Posterior vena cava (tissue), 2 donors: ENCODE data around the gene MTMR2. TPM values are rescaled to one million over a fixed set of nuclear protein-coding genes. Genes with fewer than 3 reads are reported as not detected.
A peak's percentile ranks its signal among the peaks of the same experiment; 100 is the strongest.
"Not testable (repeated sequence)": the region's sequence is repeated elsewhere in the genome, so short reads cannot be mapped to it uniquely, and the experiment has no call there.

ENCODE experiments used
- DNase-seq: peaks from one replicate; pipeline ENCODE4 v3.0.0-alpha.2; 2020; ENCODE audit warnings: low spot score
- intact Hi-C, 2 donors: fragments of 100-400 bp; cut with DNase I; formaldehyde crosslinking; loops; one replicate each; pipeline versions ENCODE4 v1.14.1 to v1.14.2; 2022 to 2023
- total RNA-seq, 2 donors: library from RNA; stranded (reverse); fragmentation: NEBNext Ultra II Directional; extraction: Animal tissue kit (Norgen Biotek cat#: 25700); gene quantifications; one replicate each; pipeline ENCODE4 v1.2.1, GENCODE V29; 2021
- donor health status: DM: yes; HTN: yes; CAD: no.
- donor health status: DM: yes; HTN: yes; CAD: no.

MTMR2 gene
- total RNA-seq, 2 donors from 2014 or later, result 38.0 to 59.8 TPM

DNA sequence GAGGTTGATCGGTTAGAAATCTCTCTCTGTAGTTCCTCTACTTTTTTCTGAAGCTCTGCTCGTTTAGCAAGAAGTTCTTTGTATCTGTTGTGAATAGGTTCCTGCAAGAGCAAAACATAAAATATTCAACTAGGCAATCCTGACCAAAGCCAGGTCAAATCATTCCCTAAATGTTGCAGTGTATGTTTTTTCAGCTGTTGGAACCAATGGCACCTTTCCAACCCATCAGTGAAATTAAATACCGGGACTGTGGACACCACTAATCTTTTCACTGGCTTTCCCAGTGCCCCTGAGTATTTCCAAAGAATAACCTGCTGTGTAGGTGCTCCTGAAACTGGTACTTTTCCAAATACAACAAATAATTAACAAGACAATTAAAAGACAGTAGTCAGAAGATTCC is 88.6 kb downstream of the MTMR2 start:
- no peak for DNase-seq
- intact Hi-C loops, result loop anchor here in 1 of 2 donors (10.0 kb wide), 1 partner anchor 559 kb away; the partner anchor contains the start of gene JRKL

DNA sequence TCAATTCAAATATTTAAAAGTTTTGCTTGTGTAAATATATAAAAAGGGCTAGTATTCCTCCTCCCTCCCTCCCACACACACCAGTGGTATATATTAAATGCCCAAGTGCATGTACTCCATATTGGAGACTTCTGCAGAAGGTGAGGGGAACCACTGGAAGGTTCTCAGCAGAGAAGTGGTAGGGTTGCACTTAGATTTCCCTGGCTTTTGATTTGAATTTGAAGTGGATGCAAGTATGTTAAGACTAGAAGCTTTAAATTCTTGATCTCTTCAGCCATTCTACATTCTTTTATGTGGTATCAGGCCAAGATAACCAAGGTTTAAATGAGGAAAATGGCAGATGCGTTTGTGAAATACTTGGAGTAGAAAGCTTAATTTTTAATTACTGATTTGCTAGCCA is 90.5 kb downstream of the MTMR2 start:
- intact Hi-C loops, result loop anchor here in 1 of 2 donors (10.0 kb wide), 1 partner anchor 561 kb away; the partner anchor contains the start of gene JRKL
- DNase-seq, result no peak

DNA sequence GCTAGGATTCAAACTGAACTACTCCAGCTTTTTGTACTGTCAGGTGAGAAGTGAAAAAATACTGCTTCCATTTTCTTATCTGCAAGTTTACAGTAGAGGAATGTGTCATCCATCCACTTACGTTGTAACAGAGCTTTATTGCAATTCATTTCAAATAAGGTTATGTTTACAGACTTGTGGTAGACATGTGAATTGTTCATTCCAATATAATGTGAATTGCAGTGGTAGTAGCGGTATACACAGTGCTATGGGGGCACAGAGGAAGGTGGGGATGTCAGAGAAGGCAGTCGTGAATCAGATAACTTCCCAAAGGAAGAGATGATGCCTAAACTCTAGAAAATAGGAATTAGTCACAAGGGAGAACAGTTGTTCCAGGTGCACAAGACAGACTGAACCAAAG is 91.1 kb downstream of the MTMR2 start:
- intact Hi-C loops, result loop anchor here in 1 of 2 donors (10.0 kb wide), 1 partner anchor 562 kb away; the partner anchor contains the start of gene JRKL
- no peak for DNase-seq

DNA sequence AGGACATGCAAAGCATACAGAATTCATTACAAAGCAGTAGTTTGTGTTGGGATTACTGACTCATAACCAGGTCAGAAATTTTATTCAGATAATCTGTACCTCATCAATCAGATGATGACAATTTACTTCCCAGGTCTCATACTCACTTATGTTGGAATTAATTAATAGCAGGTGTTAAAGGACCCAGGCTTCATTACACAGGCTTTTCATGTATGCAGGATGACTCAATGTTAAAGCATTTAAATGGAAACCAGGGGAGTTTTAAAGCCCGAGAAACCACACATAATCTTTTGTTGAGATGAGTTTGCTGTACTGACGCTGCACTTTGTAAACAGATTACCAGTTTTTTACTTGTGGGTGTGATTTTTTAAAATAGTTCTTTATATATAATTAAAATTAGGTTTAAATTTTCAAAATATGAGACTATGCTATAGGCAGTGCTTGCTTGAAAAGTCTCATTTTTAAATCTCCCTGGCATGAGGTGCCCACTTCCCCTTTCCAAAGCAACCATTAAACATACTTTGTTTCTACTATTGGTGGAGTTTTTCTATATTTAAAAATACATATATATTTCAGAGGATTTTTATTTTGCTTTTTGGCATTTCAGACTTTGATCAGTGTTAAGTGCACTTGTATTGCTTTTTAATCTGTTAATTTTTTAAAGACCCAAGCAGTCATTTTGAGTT is 92.6 kb downstream of the MTMR2 start:
- no peak for DNase-seq
- intact Hi-C loops, result loop anchor here in 1 of 2 donors (10.0 kb wide), 1 partner anchor 563 kb away; the partner anchor contains the start of gene JRKL

GRCh38 chr11:95829580-95830259 is 94.2 kb downstream of the MTMR2 start:
- intact Hi-C loops, result loop anchor here in 1 of 2 donors (10.0 kb wide), 1 partner anchor 565 kb away; the partner anchor contains the start of gene JRKL
- no peak for DNase-seq

- intact Hi-C loops, result loop anchor here in 1 of 2 donors (1.0 kb wide), 1 partner anchor 17 kb away; no protein-coding TSS in a partner anchor
- no peak for DNase-seq
Measured at GRCh38 chr11:95827696-95828095, 96.2 kb downstream of the MTMR2 start.

DNA sequence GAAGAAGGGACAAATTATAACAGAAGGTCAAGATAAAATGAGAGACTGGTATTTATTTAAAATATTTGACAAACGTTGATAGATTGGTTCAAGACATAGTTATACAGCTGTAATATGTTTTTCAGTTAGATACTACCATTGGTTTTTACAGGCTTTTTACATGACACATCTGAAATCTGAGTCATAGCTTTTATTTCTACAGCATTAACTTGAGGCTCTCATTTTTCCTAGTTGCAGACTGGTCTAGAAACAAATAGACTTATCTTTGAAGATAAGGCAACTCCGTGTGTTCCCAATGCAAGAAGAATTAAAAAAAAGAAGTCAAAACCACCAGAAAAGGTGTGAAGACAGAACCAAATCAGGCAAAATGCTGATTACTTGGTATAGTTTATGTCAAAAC is 102.3 kb downstream of the MTMR2 start:
- intact Hi-C loops, result no loop called here
- DNase-seq, result no peak

DNA sequence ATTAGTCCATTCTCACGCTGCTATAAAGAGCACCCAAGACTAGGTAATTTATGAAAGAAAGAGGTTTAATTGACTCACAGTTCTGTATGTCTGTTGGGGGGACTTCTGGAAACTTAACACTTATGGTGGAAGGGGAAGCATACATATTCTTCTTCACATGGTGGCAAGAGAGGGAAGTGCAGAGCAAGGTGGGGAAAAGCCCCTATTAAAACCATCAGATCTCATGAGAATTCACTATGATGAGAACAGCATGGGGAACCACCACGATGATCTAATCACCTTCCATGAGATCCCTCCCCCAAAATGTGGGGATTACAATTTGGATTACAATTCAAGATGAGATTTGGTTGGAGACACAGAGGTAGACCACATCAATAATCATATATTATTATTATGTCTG is 107.9 kb downstream of the MTMR2 start:
- no peak for DNase-seq
- intact Hi-C loops, result no loop called here

DNA sequence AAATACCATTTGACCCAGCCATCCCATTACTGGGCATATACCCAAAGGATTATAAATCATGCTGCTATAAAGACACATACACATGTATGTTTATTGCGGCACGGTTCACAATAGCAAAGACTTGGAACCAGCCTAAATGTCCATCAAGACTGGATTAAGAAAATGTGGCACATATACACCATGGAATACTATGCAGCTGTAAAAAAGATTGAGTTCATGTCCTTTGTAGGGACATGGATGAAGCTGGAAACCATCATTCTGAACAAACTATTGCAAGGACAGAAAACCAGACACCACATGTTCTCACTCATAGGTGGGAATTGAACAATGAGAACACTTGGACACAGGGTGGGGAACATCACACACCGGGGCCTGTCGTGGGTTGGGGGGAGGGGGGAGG is 112.9 kb downstream of the MTMR2 start:
- intact Hi-C loops, DNase-seq: not testable (repeated sequence)

DNA sequence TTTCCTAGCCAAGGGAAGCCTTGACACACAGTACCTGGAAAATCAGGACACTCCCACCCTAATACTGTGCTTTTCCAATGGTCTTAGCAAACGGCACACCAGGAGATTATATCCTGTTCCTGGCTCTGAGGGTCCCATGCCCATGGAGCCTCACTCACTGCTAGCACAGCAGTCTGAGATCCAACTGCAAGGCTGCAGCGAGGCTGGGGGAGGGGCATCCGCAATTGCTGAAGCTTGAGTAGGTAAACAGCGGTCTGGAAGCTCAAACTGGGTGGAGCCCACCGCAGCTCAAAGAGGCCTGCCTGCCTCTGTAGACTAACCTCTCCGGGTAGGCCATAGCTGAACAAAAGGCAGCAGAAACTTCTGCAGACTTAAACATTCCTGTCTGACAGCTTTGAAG is 117.4 kb downstream of the MTMR2 start:
- peak; percentile 45 for DNase-seq
- intact Hi-C loops, result not testable (repeated sequence)

DNA sequence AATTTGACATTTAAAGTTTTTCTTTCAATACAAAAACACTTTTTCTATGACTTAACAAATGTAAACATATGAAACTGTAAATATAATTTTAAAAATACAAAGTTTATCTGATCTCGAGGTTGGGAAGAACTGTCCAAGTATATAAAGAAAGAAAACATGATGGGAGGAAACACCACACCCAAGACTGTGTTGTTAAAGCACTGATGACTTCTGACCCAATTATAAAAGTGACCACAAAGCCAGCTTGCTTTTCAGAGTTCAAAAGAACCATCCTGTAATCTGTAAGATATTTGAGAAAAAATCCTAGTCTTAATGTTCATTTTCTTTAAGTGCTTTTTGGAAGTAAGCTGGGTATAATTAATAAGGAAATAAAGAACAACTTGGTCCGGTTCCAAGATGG is 118.0 kb downstream of the MTMR2 start:
- intact Hi-C loops, result no loop called here
- DNase-seq, result no peak

DNA sequence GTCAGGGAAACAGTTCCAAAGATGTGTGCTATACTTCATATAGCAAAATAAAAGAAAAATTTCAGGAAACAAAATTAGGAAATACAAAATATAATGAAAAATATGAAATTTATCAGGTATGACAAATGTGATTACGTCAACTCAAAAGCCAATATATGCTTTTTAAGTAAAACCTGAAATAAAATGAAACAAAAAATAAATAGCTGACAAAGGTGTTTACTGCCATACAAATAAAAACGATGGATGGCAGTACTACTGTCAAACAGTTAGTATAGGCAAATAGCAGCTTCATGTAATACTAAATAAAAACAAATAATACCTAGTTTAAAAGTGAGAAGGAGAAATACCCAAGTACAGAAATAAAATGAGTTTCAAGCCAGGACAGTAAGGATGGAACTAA is 119.9 kb downstream of the MTMR2 start:
- no peak for DNase-seq
- intact Hi-C loops, result no loop called here

- intact Hi-C loops, result no loop called here
- no peak for DNase-seq
Measured at GRCh38 chr11:95802806-95803205, 121.1 kb downstream of the MTMR2 start.

- intact Hi-C loops, result no loop called here
Measured at GRCh38 chr11:95800438-95800837, 123.5 kb downstream of the MTMR2 start.

GRCh38 chr11:95799546-95799945 is 124.4 kb downstream of the MTMR2 start:
- DNase-seq, result no peak

More at GRCh38 chr11:95800438-95800837, 123.5 kb downstream of the MTMR2 start:
- DNase-seq, result no peak

GRCh38 chr11:95796501-95796900 is 127.4 kb downstream of the MTMR2 start:
- no peak for DNase-seq
- intact Hi-C loops, result no loop called here

More at GRCh38 chr11:95799546-95799945, 124.4 kb downstream of the MTMR2 start:
- intact Hi-C loops, result no loop called here

GRCh38 chr11:95795627-95796295 is 128.1 kb downstream of the MTMR2 start:
- DNase-seq, result no peak
- intact Hi-C loops, result no loop called here

DNA sequence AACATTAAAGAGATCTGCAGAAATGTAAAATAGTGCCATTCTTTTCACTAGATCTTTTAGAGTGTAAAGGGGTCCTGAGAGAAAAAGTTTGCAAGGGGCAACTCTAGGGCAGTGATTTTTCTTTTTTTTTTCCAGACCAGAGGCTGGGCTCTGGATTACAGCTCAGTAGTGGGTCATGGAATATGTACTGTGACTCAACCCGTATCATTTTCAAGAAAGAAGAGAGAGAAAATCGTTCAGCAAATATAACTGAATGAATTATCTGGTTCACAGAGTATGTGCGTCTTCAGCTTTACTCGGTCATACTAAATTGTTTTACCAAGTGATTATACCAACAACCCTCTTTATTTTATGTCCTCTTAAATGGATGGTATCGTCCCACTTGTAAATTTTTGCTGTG is 129.8 kb downstream of the MTMR2 start:
- no peak for DNase-seq
- intact Hi-C loops, result no loop called here

- intact Hi-C loops, result no loop called here
- DNase-seq, result no peak
Measured at GRCh38 chr11:95793116-95793515, 130.8 kb downstream of the MTMR2 start.

DNA sequence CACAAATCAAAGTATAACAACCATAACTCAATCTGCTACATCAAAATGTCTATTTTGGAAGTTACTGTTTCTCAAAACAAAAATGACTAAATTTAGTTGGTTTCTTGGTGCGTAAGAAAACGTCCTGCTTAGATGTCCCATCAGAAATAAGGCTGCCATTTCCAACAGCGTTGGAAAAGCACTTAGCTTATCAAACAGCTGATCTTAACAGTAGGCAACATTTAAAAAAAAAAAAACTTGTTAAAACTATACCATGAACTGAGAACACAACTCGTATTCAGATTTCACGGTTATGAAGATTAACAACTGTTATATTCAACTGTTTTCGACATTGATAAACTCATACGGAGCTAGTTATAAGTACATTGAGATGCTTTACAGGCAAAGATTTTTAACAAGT is 131.2 kb downstream of the MTMR2 start:
- no peak for DNase-seq
- intact Hi-C loops, result no loop called here
